GM19463 (cell line): Measurements from ENCODE around the gene UPK3A.
"Not testable (repeated sequence)": the region's sequence is repeated elsewhere in the genome, so short reads cannot be mapped to it uniquely, and the experiment has no call there.

ENCODE experiments used
- ATAC-seq: cut with Tn5 transposase; IDR thresholded peaks from one replicate; pipeline ENCODE4 v1.9.1; 2021; ENCODE audit warnings: mild to moderate bottlenecking, moderate library complexity; ENCODE audit not compliant: unreplicated experiment

Gene UPK3A

DNA sequence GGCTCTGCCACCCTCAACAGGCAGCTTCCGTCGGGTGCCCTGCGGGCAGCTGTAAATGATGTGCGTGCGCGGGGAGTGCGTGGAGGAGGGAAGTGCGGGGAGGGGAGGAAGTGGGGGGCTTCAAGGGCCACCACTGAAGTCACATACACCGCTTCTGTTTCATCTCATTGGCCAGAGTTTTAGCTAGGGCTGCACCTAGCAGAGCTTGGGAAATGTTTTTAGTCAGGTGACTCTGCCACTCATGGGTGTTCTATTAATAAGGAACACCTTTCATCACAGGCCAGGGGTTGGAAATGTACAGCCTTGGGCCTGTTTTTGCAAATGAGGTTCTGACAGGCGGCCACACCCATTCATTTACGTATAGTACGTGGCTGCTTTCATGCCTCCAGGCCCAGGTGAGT, 39.6 kb downstream of the UPK3A start:
- ATAC-seq, result no peak

GRCh38 chr22:45328261-45328660, 43.5 kb downstream of the UPK3A start:
- not testable (repeated sequence) for ATAC-seq

DNA sequence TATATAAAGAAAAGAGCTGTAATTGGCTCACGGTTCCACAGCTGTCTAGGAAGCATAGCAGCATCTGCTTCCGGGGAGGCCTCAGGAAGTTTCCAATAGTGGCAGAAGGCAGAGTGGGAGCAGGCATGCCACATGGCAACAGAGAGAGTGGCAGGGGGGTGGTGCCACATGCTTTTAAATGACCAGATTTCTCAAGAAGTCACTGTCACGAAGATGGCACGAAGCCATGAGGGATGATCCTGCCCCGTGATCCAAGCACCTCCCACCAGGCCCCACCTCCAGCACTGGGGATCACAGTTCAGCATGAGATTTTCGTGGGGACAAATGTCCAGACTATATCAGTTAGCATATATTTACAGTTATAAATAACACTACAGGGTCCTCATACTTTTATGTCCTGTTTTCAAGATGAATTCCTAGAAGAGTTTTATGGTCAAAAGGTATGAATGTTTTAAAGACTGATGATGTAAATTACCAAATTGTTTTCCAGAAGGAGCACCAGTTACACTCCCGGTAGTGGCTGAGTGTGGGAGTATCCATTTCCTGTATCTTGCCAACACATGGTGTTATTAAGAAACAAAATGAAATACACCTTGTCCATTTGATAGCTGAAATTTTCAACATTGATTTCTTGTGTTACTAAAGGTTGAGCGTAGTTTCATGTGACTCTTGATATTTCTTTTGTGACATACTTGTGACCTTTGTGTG, 44.2 kb downstream of the UPK3A start:
- ATAC-seq, result no peak

DNA sequence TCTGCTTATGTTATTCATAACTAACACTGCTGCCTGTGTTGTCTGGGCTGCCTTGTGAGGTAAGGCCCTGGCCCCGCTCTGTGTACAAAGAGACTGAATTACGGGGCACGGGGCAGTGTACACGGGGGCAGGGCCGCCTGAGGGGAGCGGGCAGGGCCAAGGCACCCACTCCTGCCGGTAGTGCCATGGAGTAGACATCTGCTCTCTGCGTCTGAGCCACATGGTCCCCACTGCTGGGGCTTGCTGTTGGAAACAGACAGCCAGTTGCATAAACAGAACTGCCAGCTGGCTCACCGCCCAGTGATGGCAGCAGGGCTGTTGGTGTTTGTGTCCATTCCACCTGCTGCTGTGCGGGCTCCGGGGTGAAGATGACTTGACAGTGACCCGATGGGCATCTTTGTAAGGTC, 44.8 kb downstream of the UPK3A start:
- no peak for ATAC-seq

DNA sequence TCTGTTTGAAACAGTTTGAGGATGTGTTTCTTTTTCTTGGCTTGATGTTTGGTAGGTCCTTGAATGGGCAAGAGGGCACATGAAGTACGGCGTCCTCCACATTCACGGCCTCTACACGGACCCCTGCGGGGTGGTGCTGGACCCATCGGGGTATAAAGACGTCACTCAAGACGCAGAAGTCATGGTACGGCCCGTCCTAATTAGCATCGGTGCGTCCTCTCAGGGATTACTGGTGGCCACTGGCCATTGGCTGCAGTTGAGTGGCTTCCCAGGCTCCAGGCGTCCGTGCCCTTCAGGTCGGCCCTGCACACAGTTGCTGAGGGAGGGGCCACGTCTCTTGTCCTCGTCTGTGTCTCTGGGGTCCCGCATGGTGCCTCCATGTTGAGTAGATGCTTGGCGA, 45.8 kb downstream of the UPK3A start:
- no peak for ATAC-seq

DNA sequence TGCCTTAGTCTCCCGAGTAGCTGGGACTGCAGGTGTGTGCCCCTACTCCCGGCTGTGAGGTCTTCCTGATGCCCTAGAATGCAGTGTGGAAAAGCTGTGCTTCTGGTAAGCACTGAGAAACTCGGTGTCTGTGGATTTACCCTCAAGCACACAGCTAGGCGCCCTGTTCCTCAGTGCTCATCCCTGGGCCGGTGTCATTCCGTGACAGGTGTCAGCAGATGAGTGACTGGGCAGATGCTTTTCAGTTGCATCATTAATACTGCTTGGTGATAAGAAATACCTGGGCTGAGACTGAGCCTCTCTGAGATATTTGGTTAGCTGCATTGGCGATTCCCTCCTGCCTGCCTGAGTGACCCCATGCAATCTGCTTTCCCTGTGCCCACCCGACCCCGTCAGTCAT, 46.7 kb downstream of the UPK3A start:
- no peak for ATAC-seq

GRCh38 chr22:45332001-45332400, 47.3 kb downstream of the UPK3A start:
- no peak for ATAC-seq

- ATAC-seq, result no peak
Measured at GRCh38 chr22:45334068-45334467, 49.3 kb downstream of the UPK3A start.

GRCh38 chr22:45334528-45334927, 49.8 kb downstream of the UPK3A start:
- ATAC-seq, result no peak

DNA sequence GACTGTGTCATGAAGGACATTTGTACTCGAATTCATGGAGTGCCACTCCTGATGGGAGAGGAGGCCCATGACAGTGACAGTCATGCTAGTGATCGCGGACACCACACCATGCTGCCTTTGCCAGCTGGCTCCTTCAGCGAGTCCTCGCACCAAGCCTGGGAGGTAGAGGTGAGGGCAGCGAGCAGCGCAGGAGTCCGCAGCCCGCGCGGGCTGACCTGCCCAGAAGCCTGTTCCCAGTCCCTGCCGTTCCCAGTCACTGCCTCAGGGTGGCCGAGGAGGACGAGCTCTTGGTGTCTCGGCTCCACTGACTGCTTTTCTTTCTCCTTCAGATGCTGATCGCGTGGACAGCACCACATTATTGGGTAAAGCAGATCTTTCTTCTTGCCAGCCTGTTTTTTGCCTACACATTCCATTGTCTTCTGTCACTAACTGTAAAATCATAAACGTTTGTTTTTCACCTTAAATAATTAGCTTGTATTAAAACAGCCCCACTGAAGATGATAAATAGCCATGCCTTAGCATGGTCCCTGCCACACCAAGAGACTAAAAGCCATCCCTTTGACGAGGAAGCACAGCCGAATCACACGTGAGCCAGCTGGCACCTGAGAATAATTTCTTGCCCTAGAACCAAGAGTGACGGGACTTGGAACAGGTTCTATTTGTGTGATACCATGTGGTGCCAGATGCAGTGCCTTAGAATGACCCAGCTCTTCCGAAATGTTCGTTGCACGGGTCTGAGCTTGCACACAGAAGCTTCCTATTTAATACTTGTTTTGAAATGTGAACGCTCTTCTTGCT, 50.5 kb downstream of the UPK3A start:
- ATAC-seq, result no peak

DNA sequence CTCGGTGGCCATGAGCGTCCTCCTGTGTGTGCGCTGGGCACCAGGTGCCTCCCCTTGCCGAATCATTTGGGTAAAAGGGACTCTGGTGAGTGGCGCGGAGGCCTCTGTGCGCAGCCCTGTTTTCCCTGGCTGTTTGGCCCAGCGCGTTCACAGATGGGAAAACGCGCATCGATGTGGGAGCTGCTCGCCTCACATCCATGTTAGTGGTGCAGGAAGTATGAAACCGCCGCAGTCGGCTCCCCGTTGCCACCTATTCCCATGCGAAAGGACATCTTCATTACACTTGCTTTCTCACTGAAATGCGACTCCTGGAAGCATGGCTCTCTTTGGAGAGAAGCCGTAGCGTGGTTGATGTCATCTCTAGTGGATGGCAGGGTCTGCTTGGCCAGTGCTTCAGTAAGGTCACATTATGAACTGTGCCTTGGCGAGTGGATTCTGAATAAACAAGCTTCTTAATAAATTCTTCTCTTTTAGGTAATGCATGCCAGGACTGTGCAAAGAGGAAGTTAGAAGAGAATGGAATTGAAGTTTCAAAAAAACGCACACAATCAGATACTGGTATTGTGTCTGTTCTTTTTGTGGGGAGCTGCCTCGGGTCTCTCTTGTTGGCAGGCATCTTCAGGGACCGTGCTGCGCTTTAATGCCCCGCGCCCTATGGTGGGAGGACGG, 51.2 kb downstream of the UPK3A start:
- ATAC-seq, result no peak

DNA sequence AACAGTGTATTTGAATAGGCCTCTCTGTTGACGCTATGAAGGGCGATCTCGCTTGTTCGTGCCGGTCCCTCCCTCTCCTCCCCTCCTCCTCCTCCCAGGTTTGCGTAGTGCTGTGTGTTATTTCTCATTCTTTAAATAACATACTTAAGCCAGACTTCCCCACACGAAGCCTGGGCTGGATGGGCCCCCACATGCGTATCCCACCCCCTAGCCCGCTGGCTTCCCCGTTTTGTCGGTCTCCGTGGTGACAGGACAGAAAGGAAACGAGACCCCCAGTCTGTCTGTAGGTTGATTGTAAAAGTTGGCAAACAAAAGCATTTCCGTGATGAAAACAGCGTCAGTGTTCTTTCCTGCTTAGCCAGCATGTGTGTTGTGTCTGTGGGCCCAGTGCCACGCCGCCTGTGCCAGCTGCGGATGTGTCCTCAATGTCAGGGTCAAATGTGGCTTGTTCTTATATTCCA, 52.3 kb downstream of the UPK3A start:
- ATAC-seq, result no peak

GRCh38 chr22:45337536-45337935, 52.8 kb downstream of the UPK3A start:
- ATAC-seq, result no peak

GRCh38 chr22:45338795-45339194, 54.0 kb downstream of the UPK3A start:
- ATAC-seq, result no peak

GRCh38 chr22:45340323-45340722, 55.6 kb downstream of the UPK3A start:
- no peak for ATAC-seq

GRCh38 chr22:45341498-45341897, 56.7 kb downstream of the UPK3A start:
- ATAC-seq, result no peak

- ATAC-seq, result no peak
Measured at GRCh38 chr22:45343143-45343542, 58.4 kb downstream of the UPK3A start.

DNA sequence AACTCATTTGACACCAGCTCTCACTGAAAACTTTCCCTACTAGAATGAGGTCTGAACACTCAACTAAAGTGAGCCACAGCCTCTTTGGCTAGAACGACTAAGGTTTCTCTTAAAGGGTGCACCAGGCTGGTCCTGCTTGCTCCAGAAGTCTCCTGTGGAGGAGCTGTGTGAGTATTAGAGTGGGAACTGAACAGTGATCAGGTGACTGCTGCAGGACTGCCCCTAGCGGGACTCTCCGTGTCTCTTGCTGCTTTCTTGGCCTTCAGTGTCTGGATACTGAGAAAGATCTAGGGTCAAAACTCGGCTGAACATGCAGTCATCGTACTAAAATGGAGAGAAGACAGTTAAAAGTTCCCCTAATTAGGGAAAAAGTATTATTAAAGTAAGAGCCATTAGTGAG, 59.6 kb downstream of the UPK3A start:
- no peak for ATAC-seq
